ENCODE measurements around the gene SCYGR5.

The SCYGR5 gene

DNA sequence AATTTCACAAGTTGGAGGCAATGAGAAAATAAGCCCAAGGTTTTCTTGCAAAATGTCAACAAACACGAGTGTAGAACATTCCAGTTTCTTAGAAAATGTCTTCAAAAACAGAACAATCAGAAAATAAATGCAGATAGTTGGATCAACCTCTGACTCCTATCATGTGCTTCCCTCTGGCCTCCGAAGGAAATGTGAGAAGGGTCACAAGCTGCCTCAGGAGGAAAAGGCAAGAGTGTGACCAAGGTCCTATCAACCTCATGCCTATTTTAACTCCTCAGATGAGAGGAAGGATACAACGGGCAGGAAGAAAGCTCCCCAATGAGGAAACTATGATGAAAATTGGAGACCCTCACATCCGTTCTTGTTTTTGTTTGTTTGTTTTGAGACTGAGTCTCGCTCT is 7.9 kb downstream of the SCYGR5 start:
- no peak overlapping the region for H3K4me3 ChIP-seq (ENCODE audit: control insufficient read depth, low read depth, low read length)
- no peak for TF ChIP-seq CTCF (IDR thresholded peaks at IDR 0.05; ENCODE audit: control insufficient read depth, insufficient read depth, low read depth, low read length, missing control alignments)
- no peak for DNase-seq (ENCODE audit: low read depth)

GRCh38 chr2:227677928-227678327 is 11.3 kb downstream of the SCYGR5 start:
- TF ChIP-seq CTCF (IDR thresholded peaks at IDR 0.05; ENCODE audit: control insufficient read depth, insufficient read depth, low read depth, low read length, missing control alignments), result no peak
- DNase-seq (ENCODE audit: low read depth), result no peak
- no peak overlapping the region for H3K4me3 ChIP-seq (ENCODE audit: control insufficient read depth, low read depth, low read length)

DNA sequence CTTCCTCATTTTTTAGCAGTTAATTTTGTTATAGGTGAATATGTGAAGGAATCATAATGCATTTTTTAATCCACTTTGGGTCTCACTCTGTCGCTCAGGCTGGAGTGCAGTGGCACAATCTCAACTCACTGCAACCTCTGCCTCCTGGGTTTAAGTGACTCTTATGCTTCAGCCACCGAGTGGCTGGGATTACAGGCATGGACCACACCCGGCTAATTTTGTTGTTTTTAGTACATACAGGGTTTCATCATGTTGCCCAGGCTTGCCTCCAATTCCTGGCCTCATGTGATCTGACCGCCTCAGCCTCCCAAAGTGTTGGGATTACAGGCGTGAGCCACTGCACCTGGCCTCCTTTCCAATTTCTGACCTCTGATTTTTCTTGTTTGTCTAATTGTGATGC is 17.7 kb downstream of the SCYGR5 start:
- DNase-seq (ENCODE audit: low read depth), result no peak

DNA sequence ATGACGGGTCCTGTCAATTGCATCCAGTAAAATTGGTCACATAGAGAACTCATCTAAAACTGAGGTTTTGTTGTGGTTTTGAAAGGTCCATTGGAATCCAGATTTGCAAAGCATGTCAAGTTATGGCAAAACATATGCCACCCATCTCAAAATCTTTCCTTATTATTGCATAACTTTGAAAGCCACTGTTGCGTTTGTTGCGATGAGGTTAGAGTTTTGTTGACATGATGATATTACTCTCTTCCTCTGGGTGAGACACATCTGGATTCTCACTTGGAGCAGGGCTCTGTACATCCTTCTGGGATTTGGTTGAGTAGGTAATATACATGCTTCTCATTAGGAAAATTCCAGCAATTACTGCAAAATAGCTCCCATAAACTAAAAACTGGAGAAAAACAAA is 20.6 kb downstream of the SCYGR5 start:
- no peak for TF ChIP-seq CTCF (IDR thresholded peaks at IDR 0.05; ENCODE audit: control insufficient read depth, insufficient read depth, low read depth, low read length, missing control alignments)
- no peak overlapping the region for H3K4me3 ChIP-seq (ENCODE audit: control insufficient read depth, low read depth, low read length)
- DNase-seq (ENCODE audit: low read depth), result no peak

More for the DNA sequence above, 17.7 kb downstream of the SCYGR5 start:
- no peak for TF ChIP-seq CTCF (IDR thresholded peaks at IDR 0.05; ENCODE audit: control insufficient read depth, insufficient read depth, low read depth, low read length, missing control alignments)
- no peak overlapping the region for H3K4me3 ChIP-seq (ENCODE audit: control insufficient read depth, low read depth, low read length)

GRCh38 chr2:227696990-227697679 is 30.5 kb downstream of the SCYGR5 start:
- DNase-seq (ENCODE audit: low read depth), result no peak
- no peak overlapping the region for H3K4me3 ChIP-seq (ENCODE audit: control insufficient read depth, low read depth, low read length)
- TF ChIP-seq CTCF (IDR thresholded peaks at IDR 0.05; ENCODE audit: control insufficient read depth, insufficient read depth, low read depth, low read length, missing control alignments), result no peak

DNA sequence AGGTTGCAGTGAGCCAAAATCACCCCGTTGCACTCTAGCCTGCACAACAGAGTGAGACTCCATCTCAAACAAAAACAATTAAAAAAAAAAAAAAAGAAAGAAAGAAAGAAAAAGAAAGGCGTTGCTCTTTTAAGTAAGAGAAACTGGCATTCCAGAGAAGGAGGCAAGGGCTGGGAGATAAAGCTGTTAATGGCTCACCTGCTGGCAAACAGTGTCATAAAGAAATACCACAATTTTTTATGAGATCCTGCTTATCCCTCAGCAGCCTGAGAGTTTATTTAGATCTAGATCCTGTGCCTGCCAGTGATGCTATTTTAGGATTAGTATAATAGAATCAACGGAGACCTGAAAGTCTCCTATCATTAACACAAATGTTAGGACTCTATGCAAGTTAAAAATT is 35.0 kb downstream of the SCYGR5 start:
- DNase-seq (ENCODE audit: low read depth), result no peak
- H3K4me3 ChIP-seq (ENCODE audit: control insufficient read depth, low read depth, low read length), result no peak overlapping the region
- no peak for TF ChIP-seq CTCF (IDR thresholded peaks at IDR 0.05; ENCODE audit: control insufficient read depth, insufficient read depth, low read depth, low read length, missing control alignments)

Measured in AG09309 (cell line).